ENCODE measurements around the gene GLI1.
"Not testable (repeated sequence)": the region's sequence is repeated elsewhere in the genome, so short reads cannot be mapped to it uniquely, and the experiment has no call there.

Gene GLI1

GRCh38 chr12:57500213-57500612 is 40.6 kb downstream of the GLI1 start:
- TF ChIP-seq CTCF (conservative IDR thresholded peaks at IDR 0.05; ENCODE audit: low read depth, low read length) = no peak
- no peak overlapping the region for H3K4me3 ChIP-seq (ENCODE audit: low read depth, low read length)
- no peak for DNase-seq (ENCODE audit: low read depth)

DNA sequence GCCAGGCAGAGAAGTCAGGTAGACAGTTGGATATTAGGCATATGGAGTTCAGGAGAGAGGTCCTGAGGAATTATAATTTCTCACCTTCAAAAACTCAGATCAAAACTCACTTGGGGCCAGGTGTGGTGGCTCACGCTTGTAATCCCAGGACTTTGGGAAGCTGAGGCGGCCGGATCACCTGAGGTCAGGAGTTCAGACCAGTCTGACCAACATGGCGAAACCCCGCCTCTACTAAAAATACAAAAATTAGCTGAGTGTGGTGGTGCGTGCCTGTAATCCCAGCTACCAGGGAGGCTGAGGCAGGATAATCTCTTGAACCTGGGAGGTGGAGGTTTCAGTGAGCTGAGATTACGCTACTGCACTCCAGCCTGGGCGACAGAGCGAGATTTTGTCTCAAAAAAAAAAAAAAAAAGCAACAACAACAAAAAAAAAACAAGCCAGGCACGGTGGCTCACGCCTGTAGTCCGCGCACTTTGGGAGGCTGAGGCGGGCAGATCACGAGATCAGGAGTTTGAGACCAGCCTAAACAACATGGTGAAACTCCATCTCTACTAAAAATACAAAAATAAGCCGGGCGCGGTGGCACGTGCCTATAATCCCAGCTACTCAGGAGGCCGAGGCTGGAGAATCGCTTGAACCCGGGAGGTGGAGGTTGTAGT is 42.9 kb downstream of the GLI1 start:
- not testable (repeated sequence) for H3K4me3 ChIP-seq (ENCODE audit: low read depth, low read length); DNase-seq (ENCODE audit: low read depth)

- not testable (repeated sequence) for H3K4me3 ChIP-seq (ENCODE audit: low read depth, low read length); DNase-seq (ENCODE audit: low read depth)
Observed at GRCh38 chr12:57506541-57506940, 47.0 kb downstream of the GLI1 start.

- not testable (repeated sequence) for H3K4me3 ChIP-seq (ENCODE audit: low read depth, low read length); DNase-seq (ENCODE audit: low read depth)
Observed at GRCh38 chr12:57507796-57508195, 48.2 kb downstream of the GLI1 start.

- no peak for DNase-seq (ENCODE audit: low read depth)
- no peak overlapping the region for H3K4me3 ChIP-seq (ENCODE audit: low read depth, low read length)
- TF ChIP-seq CTCF (conservative IDR thresholded peaks at IDR 0.05; ENCODE audit: low read depth, low read length) = no peak
Observed at GRCh38 chr12:57511161-57511560, 51.6 kb downstream of the GLI1 start.

- no peak for DNase-seq (ENCODE audit: low read depth)
- no peak overlapping the region for H3K4me3 ChIP-seq (ENCODE audit: low read depth, low read length)
- no peak for TF ChIP-seq CTCF (conservative IDR thresholded peaks at IDR 0.05; ENCODE audit: low read depth, low read length)
Observed at GRCh38 chr12:57511588-57512325, 52.2 kb downstream of the GLI1 start.

DNA sequence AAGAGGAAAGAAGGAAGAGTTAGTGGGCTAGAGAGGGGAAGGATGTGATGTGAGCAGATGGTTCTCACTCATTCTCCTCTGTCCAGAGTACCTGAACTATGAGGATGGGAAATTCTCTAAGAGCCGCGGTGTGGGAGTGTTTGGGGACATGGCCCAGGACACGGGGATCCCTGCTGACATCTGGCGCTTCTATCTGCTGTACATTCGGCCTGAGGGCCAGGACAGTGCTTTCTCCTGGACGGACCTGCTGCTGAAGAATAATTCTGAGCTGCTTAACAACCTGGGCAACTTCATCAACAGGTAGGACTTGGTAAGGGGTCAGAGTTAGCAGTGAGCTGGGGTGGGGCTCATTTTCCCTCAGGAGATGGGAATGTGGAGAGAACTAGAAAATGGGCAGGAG is 53.1 kb downstream of the GLI1 start:
- H3K4me3 ChIP-seq (ENCODE audit: low read depth, low read length) = no peak overlapping the region
- no peak for TF ChIP-seq CTCF (conservative IDR thresholded peaks at IDR 0.05; ENCODE audit: low read depth, low read length)
- no peak for DNase-seq (ENCODE audit: low read depth)

DNA sequence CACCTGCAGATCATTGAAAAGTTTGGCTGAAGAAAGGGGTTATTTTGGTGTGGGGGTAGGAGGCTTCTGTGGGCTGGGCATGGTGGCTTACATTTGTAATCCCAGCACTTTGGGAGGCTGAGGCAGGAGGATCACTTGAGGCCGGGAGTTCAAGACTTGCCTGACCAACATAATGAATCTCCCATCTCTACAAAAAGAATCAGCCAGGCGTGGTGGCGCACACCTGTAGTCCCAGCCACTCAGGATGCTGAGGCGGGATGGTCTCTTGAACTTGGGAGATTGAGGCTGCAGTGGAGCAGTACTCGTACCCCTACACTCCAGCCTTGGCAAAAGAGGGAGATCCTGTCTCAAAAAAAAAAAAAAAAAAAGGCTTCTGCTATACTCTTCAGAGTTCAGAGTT is 53.7 kb downstream of the GLI1 start:
- TF ChIP-seq CTCF (conservative IDR thresholded peaks at IDR 0.05; ENCODE audit: low read depth, low read length) = no peak
- no peak for DNase-seq (ENCODE audit: low read depth)
- no peak overlapping the region for H3K4me3 ChIP-seq (ENCODE audit: low read depth, low read length)

DNA sequence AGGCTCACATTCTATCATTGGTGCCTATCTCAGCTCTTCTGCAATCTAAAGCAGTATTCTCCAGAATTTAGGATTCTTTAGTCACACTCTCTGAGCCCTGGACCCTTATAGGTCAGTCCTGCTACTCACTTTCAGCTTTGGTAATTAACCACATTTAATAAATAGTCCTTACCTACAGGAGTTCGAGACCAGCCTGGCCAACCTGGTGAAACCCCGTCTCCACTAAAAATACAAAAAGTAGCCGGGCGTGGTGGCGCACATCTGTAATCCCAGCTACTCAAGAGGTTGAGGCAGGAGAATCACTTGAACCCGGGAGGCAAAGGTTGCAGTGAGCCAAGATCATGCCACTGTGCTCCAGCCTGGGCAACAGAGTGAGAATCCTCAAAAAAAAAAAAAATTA is 54.1 kb downstream of the GLI1 start:
- H3K4me3 ChIP-seq (ENCODE audit: low read depth, low read length); DNase-seq (ENCODE audit: low read depth): not testable (repeated sequence)

GRCh38 chr12:57514246-57514645 is 54.7 kb downstream of the GLI1 start:
- not testable (repeated sequence) for H3K4me3 ChIP-seq (ENCODE audit: low read depth, low read length); DNase-seq (ENCODE audit: low read depth)
